SK-N-DZ (cell line): Measurements from ENCODE around the gene CCND2.

Source experiments
- DNase-seq: peaks from one replicate; pipeline ENCODE4 v3.0.0-alpha.2; 2015; ENCODE audit warnings: low spot score

Gene CCND2

GRCh38 chr12:4276524-4277204 lies 3.1 kb downstream of the CCND2 start:
- peak; percentile 81 for DNase-seq

DNA sequence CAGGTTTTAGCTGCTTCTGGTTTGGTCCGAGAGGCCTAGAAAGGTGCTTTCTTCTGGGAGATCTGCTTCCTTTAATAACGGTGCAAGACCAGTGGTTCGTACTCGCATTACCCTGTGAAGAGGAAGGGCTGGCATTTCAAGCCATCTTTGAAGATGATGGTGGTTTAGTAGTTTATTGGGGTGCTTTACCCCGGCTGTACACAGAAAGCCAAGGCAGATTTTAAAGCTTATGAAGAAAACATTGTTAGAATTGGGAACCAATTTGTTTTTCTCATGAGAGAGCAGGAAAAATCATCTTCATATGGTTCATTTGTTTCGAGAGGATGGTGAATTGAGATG lies 3.6 kb downstream of the CCND2 start:
- no peak for DNase-seq

DNA sequence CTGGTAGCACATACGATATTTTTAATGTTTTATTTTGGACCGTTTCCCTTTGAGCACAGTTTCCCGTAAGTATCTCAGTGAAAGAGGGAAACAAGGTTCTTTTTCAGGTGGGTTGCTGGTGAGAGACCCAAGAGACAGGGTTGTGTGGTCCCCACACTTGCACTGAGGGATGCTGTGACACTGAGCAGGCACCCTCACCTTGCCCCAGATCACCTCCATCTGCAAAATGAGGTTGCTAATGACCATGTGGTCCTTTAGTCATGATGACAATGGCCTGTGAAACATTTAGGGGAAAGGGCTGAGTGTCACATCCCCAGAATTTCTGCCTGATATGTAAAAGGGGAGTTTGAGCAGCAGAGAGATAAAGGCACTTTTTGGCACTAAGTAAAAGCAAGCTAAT lies 4.3 kb downstream of the CCND2 start:
- no peak for DNase-seq

DNA sequence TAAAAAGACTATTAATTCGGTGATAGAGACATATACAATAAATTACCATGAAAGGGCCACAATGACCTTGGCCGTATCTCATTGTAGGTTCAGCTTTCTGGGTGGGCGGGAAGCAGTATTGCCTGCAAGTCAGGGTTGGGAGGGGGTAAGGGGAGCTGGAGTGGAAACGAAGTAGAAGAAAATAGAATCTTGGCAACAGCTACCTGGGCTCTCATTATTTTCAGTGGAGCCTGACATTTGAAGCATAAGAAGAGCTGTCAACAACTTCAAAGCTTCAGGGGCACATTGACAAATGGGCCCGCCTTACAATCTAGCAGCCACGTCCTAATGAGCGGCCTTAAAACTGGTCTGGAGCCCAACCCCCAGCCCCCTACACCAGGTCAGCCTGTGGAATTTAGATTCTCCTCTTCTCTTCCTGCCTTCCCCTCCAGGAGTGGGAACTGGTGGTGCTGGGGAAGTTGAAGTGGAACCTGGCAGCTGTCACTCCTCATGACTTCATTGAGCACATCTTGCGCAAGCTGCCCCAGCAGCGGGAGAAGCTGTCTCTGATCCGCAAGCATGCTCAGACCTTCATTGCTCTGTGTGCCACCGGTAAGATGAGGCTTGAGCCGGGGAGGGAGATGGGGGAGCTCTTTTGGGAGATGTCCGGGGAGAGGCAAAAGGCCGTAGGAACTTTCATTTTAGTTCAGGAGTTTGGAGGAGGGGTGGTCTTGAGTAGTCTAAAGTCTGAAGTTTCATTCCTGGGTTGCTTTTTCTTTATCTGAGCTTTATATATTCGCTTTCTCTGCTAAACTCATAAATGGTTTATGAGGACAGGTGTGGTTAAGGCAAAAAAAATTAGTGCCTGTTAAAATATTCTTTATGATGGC lies 5.0 kb downstream of the CCND2 start:
- DNase-seq: no peak

GRCh38 chr12:4279198-4279690 lies 5.7 kb downstream of the CCND2 start:
- no peak for DNase-seq

DNA sequence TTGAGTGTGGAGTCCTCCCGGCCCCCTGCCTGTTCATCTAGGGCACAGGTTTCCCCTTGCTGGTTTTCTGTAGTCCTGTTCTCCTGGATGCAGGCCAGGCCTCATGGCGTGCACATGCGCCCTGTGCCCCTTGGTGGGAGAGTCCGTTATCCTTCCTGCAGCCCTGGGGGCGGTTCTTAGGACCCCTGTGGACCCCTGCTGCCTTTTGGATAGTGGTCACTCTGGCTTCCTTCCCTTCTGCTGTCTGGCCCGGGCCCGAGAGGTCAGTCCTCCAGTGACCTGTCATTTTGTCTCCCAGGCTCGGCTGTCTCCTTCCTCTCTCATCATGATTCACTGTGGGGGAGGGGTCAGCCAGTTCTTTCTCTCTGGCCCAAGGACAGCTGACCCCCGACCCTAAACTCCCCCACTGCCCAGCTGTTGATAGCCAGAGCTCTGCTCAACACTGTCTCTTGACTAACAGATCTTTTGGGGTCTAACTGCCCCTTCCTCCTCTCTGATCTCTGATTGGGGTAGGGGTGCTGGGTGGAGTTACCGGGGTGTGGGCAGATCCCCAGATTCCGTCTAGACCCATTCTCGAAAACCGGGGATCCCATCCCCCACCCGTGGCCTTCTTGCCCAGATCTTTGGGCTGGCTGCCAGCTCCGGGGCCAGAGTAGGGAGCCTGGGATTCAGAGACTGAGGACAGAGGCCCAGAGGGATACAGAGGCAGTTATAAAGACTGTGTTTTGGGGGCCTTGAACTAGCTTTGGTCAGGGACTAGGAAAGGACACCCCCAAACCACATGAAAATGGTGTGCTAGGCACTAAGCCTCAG lies 7.0 kb downstream of the CCND2 start:
- no peak for DNase-seq

DNA sequence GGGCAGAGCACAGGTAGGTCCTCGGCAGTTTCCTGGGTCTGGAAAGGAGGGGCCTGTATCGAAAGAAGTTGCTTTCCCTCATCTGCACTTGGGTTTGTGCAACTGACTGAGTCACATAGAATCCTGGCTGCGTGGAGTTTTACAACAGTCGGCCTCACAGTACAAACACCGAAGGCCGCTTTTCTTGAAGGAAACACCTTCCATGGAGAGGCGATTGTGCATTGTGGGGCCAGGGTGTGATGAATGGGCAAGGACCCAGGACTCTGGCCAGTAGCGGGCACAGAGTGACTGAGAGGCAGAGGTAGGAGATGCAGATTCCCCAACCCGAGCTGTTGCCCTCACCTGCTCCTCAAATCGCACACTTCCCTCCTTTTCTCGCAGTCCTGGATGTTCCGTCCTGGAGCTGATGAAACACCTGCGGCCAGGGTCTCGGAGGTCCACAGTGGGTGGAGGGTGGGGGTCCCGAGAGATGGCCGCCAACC lies 7.7 kb downstream of the CCND2 start:
- DNase-seq: no peak

DNA sequence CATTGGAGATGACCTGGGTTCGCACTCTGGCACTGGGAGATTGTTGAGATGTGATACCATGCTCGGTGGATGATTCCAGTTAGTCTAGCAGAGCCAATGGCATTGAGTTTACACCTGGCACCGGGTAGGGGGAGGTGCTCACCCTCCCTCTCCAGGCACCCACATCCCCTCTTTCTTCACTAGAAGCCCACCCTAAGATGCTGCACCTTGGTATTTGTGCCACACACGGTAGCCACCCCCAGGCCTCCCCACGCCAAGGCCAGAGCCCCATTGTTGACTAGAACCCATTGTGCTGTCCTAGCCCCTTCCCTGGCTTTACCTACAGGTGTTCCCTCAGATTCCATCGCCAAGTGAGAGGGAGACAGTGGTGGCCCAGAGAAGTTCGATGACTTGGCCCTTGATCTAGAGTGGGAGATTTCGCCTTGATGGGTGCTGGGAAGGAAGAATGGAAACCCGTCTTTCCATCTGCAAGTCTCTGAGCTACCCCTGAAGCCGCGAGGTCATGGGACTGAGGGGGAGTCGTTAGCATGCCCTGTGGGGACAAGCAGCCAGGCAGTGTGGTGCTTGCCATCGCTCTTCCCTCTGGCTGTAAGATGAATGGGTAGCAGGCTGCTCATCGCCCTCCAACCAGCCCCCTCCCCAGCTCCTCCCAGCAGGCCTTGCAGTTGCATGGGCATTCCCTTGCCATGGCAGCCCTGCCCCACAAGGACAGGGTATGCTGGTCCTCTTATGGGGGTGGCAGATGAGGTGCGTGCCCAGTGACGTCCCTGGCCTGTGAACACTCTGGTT lies 8.7 kb downstream of the CCND2 start:
- no peak for DNase-seq

DNA sequence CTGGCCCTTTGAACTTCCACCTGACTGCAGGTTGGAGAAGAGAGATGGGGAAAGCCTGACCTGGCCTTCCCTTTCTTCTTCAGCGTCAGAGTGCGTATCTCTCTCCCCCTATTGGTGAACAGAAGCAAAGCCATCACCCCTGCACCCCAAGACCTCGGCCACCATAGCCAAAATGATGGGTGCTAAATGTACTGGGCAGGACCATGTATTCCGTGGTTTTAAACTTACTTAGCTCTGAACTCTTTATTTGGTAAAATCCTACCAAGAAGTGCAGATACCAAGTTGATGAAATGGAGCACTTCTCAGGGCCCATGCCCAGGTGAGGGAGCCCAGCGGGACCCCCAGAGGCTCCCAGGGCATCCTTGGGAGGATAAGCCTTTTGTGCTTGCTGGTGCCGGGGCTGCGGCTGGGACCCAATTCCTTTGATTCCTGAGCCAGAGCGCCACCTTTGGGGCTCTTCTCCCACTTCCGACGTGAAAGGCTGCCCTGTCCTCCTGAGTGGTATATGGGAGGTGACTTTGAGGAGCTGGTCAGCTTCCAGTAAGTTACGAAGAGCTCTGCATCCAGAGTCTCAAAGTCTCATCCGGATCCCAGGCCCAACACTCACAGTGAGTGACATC lies 9.4 kb downstream of the CCND2 start:
- DNase-seq: no peak

- DNase-seq: no peak
Measured at GRCh38 chr12:4283512-4284255, 10.1 kb downstream of the CCND2 start.

GRCh38 chr12:4284306-4284705 lies 10.7 kb downstream of the CCND2 start:
- DNase-seq: no peak

GRCh38 chr12:4285070-4285469 lies 11.5 kb downstream of the CCND2 start:
- no peak for DNase-seq

- DNase-seq: no peak
Measured at GRCh38 chr12:4286228-4286627, 12.7 kb downstream of the CCND2 start.

- DNase-seq: no peak
Measured at GRCh38 chr12:4286771-4287317, 13.3 kb downstream of the CCND2 start.

DNA sequence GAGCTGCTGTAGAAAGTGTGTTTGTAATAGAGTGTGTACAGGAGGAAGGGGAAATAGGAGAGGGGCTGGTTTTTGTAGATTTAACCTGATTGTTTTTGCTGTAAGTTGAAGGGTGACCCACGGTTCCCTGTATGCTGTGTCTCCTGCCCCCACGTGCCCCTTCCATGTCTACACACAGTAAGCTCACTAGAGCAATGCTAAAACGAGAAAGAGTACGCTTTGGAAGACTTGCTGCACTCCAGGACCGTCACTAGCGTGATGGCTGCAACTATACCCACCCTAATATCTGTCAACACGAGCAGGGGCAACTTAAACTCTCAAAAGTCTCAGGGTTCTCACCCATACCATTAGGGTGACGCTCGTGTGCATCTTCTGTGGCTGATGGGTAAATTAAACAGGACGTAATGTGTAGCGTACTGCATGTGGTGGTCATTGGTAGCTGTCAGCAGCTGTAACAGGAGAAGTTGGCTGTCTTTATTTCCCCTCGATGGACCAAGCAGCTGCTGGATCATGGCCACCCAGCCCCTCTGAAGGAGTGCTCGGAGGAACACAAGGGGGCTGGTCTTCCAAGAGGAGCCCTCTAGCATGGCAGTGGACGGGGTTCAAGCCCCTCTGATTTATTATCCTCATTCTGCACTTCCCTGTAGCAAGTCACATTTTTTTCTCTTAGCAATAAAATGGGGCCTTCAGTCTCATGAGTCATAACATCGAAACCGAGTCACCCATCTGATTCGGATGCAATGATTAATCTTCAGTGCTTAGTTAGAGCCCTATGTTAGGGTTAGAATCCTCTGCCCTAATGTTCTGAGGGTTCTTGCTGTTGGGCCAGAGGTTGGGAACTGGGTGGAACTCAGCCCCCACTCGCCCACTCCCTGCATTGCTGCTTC lies 14.0 kb downstream of the CCND2 start:
- DNase-seq: no peak

DNA sequence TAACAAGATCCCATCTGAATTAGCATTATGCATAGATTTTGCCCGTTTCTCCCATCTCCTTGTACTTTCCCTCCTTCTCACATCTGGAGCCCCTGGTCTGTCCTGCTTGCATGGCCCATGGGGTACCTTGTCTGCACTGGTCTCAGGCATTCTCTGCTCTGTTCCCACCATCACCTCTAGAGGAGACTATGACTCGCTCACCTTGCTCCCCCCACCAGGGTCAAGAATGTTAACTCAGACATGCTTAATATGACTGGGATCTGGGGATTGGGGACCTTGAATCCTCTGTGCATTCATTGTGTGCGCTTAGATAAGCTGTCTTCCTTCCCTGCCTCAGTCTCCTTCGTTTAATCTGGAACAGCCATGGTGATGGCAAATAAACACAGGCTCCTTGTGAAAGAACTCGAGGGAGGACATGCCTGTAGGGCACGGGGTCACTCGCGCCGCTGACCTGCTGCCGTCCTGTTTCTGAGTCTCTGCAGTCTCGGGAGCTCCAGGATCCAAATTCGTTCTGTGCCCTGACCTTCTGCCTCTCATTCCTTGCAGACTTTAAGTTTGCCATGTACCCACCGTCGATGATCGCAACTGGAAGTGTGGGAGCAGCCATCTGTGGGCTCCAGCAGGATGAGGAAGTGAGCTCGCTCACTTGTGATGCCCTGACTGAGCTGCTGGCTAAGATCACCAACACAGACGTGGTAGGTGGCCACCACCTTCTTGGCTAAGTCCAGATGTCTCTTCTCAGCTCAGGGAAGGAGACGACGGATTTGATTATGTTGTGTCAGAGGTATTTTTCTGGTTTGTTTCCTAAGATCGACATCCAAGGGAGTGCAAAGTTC lies 15.0 kb downstream of the CCND2 start:
- no peak for DNase-seq

DNA sequence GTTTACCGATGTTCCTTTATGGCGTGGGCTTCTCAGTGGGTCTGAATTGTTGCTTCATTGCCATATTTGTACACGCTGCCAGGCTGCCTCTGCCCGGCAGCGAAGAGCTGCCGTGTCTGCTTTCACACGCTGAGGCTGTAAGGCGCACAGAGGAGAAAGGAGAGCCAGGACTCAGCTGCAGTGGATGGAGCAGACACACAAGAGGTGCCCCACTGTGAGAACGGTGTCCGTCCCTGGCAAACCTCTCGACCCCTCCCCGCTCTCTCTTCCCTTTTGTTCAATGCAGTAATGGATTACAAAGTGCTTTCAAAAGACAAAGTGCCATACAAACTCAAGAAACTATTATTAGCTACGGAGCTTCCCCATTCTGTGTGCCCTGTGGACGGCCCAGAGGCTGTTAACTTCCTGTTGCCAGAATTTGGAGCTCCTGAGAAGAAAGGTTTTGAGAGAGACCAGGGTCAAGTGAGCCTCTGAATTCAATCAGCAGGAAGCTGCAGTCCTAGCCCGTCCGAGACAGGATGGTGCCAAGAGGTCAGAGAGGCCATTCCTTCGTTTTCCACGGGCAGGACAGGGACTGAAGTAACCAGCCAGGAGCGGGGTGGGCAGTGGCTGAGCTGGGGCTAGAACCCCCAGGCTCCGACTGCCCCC lies 15.8 kb downstream of the CCND2 start:
- no peak for DNase-seq
